Measurements from ENCODE around the gene EGLN3.

GRCh38 chr14:33950320-33951182 is at the start of gene EGLN3:
- TF ChIP-seq CTCF (IDR thresholded peaks at IDR 0.05) (no peak), ZNF396 (CRISPR knock-in tag; IDR thresholded peaks at IDR 0.05; ENCODE audit: borderline replicate concordance) (no peak), USF2 (CRISPR knock-in tag; IDR thresholded peaks at IDR 0.05) (peak; percentile 85), RELA (CRISPR knock-in tag; IDR thresholded peaks at IDR 0.05; ENCODE audit: borderline replicate concordance) (no peak), TEAD4 (CRISPR knock-in tag; IDR thresholded peaks at IDR 0.05) (no peak), ZNF423 (CRISPR knock-in tag; IDR thresholded peaks at IDR 0.05) (0 out of 2 replicates have a peak, but pooled peaks have one; percentile 5), JUN (CRISPR knock-in tag; IDR thresholded peaks at IDR 0.05) (peak; percentile 67), ZNF232 (CRISPR knock-in tag; IDR thresholded peaks at IDR 0.05) (no peak), FOXK1 (CRISPR knock-in tag; IDR thresholded peaks at IDR 0.05) (peak; percentile 58)
